Mucosa of descending colon (tissue), 3 donors: ENCODE data around the gene NOTO. TPM values are rescaled to one million over a fixed set of nuclear protein-coding genes. Genes with fewer than 3 reads are reported as not detected.

Experiments
- ATAC-seq: fragments of 200-7000 bp; cut with Tn5 transposase; one replicate; pipeline ENCODE4 v1.9.1; 2020; ENCODE audit warnings: mild to moderate bottlenecking, moderate library complexity
- DNase-seq, 3 donors: peaks; one replicate each; pipeline ENCODE4 v3.0.0-alpha.2; 2020
- H3K36me3 ChIP-seq: fragments of 200-600 bp; one replicate; pipeline ENCODE4 v1.8.0; 2021; ENCODE audit warnings: low read depth, mild to moderate bottlenecking
- H3K4me1 ChIP-seq: fragments of 200-600 bp; one replicate; pipeline ENCODE4 v1.8.0; 2021; ENCODE audit warnings: low read depth, mild to moderate bottlenecking
- H3K4me3 ChIP-seq: fragments of 200-600 bp; one replicate; pipeline ENCODE4 v1.8.0; 2021; ENCODE audit warnings: mild to moderate bottlenecking
- H3K9me3 ChIP-seq: fragments of 200-600 bp; one replicate; pipeline ENCODE4 v1.8.0; 2021; ENCODE audit warnings: mild to moderate bottlenecking
- intact Hi-C, 2 donors: fragments of 100-400 bp; cut with DNase I in 1 of 2; cut with micrococcal nuclease in 1 of 2; formaldehyde crosslinking; loops; one replicate each; pipeline versions ENCODE4 v1.11.0 to v1.11.1; 2022; cut with DNase I, micrococcal nuclease
- total RNA-seq, 3 donors: library from RNA; stranded (reverse); fragmentation: NEBNext Ultra II Directional in 2 of 3; extraction: Animal tissue kit (Norgen Biotek cat#: 25700) in 2 of 3; gene quantifications; one replicate each; pipeline versions ENCODE4 v1.2.1 to v1.2.4, GENCODE V29; 2021 to 2023
- TF ChIP-seq, protein P1 (sequence below): fragments of 200-600 bp; IDR thresholded peaks from one replicate; pipeline ENCODE4 v1.8.0; 2022; ENCODE audit warnings: antibody characterized with exemption, mild to moderate bottlenecking
- donor health status: DM: no; HTN: no; CAD: no; lungs with moderate emphysema.
- donor health status: DM: no; HTN: no; CAD: no.
- donor health status: DM: no; HTN: yes; CAD: no.

The NOTO gene
- total RNA-seq, 3 donors from 2014 or later, result not detected

DNA sequence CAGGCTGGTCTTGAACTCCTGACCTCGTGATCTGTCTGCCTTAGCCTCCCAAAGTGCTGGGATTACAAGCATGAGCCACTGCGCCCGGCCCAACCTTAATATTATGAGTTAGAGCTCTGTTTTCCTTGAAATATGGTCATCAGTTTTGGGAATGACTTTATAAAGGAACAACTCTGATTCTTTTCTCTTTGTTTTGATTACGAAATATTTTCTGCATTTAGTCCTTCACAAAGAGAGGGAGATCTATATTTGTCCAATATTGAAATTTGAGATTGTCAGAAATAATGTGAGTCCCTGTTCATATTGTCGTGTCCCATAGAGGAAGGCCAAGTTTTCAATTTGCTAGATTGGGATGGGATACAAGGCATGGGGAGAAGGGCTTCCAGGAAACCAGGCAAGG, 14.8 kb downstream of the NOTO start:
- peaks cover 10% of the 10 kb centered on the region for H3K4me1 ChIP-seq
- ATAC-seq (no peak), DNase-seq (no peak)
- no peaks in the 10 kb centered on the region for H3K9me3 ChIP-seq
- no peaks in the 10 kb centered on the region for H3K36me3 ChIP-seq
- H3K4me3 ChIP-seq, result no peak overlapping the region
- TF ChIP-seq, protein P1, sequence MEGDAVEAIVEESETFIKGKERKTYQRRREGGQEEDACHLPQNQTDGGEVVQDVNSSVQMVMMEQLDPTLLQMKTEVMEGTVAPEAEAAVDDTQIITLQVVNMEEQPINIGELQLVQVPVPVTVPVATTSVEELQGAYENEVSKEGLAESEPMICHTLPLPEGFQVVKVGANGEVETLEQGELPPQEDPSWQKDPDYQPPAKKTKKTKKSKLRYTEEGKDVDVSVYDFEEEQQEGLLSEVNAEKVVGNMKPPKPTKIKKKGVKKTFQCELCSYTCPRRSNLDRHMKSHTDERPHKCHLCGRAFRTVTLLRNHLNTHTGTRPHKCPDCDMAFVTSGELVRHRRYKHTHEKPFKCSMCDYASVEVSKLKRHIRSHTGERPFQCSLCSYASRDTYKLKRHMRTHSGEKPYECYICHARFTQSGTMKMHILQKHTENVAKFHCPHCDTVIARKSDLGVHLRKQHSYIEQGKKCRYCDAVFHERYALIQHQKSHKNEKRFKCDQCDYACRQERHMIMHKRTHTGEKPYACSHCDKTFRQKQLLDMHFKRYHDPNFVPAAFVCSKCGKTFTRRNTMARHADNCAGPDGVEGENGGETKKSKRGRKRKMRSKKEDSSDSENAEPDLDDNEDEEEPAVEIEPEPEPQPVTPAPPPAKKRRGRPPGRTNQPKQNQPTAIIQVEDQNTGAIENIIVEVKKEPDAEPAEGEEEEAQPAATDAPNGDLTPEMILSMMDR, result no peak
- intact Hi-C loops, result no loop called here

DNA sequence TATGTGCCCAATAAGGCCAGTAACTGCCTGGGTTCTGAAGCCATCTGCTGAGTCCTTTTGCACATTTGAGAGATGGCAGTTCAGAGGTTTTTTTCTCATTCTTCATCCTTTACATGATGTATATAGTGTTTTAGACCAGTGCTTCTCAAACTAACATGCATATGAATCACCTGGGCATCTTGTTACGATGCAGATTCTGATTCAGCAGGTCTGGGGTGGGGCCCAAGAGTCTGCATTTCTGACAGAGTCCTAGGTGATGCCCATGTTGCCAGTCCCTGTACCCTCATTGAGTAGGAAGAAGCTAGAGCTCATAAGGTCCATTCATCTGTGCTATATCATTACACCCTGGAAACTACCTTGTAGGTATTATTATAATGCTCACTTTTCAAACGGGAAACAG, 15.5 kb downstream of the NOTO start:
- TF ChIP-seq, protein P1, result no peak
- no peak for DNase-seq
- Histone ChIP-seq H3K9me3 (no peaks in the 10 kb centered on the region), H3K4me1 (peaks cover 10% of the 10 kb centered on the region), H3K4me3 (no peak overlapping the region), H3K36me3 (no peaks in the 10 kb centered on the region)
- intact Hi-C loops, result no loop called here
- no peak for ATAC-seq

DNA sequence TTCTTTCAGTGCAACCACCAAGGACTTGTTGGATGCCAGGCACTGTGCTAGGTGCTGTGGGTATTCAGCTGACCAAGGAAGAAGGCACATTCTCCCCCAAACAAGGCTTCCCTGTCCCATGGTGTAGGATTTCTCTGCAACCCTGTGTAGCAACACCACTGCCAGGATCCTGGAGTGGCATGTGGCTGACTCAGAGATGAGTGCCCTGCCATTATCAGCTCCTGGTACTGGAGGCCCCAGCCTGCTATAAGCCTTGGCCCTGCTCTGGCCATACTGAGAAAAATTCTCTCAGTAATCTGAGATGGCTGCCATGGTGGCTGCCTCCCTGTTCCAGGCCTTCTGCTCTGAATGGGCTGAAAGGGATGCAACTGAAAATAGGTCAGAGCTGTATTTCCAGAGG, 15.9 kb downstream of the NOTO start:
- H3K36me3 ChIP-seq, result no peaks in the 10 kb centered on the region

DNA sequence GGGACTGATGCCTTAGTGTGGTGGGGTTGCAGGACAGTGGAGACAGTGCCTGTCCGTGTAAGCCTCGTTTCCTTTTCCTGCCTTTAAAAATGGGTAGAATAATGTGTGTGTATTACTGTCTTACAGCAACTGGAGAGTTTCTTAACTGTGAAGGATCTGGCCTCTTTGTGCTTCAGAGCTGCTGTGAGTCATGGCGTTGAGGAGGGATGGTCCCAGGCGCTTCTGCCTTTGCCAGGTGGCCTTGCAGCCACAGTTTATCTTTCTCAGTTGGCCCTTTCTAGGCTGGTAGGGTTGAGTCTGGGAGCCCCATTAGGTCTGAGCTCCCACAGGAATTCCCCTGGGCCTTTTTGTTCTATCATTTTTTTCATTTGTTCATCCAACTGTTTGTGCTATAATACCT, 21.4 kb downstream of the NOTO start:
- intact Hi-C loops, result no loop called here
- DNase-seq (no peak), ATAC-seq (no peak)
- H3K4me1 ChIP-seq, result no peaks in the 10 kb centered on the region
- no peaks in the 10 kb centered on the region for H3K9me3 ChIP-seq
- TF ChIP-seq, protein P1, result no peak
- no peaks in the 10 kb centered on the region for H3K36me3 ChIP-seq
- no peak overlapping the region for H3K4me3 ChIP-seq

More for the DNA sequence above, 15.9 kb downstream of the NOTO start:
- intact Hi-C loops, result no loop called here
- no peak overlapping the region for H3K4me3 ChIP-seq
- TF ChIP-seq, protein P1, result no peak
- DNase-seq (no peak), ATAC-seq (no peak)
- H3K4me1 ChIP-seq, result peaks cover 10% of the 10 kb centered on the region
- no peaks in the 10 kb centered on the region for H3K9me3 ChIP-seq

DNA sequence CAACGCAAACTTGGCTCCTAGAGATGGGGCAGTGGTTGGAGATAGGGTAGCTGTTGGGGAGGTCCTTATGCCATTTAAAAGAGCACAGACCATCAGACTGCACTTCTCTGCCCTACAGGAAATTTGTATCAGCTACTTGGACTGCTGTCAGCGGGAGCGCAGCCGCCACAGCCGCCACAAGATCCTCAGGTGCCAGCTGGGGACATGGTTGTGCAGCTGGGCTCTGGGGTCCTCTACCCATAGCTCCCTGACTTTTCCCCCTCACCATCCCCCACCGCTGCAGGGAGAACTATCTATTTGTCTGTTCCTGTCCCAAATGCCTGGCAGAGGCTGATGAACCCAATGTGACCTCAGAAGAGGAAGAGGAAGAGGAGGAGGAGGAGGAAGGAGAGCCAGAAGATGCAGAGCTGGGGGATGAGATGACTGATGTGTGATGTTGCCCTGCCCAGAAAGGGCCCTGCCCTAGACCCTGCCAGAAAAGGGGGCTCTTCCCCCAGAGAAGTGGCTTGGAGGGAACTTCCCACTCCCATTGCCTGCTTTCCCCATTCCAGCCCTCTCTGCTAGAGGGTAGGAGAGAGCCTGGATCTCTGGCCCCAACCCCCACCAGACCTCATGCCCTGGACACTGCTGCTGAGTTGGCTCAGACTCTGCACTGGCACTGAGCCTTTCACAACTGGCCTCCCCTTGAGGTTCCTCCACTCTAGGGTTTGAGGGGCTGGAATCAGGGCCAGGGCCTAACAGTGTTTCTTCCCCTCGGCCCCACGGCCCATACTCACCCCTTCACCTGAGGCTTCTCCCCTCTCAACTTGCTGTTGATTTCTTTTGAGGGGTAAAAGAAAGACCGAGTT, 23.4 kb downstream of the NOTO start:
- Histone ChIP-seq H3K9me3 (no peaks in the 10 kb centered on the region), H3K36me3 (no peaks in the 10 kb centered on the region), H3K4me3 (no peak overlapping the region), H3K4me1 (no peaks in the 10 kb centered on the region)
- intact Hi-C loops, result no loop called here
- ATAC-seq (peak; percentile 20), DNase-seq (no peak)
- TF ChIP-seq, protein P1, result no peak
